NCI-H1092 treated with DMSO at 0.1 percent for 48 hours (cell line): ENCODE data around the gene FAHD2A.
A peak's percentile ranks its signal among the peaks of the same experiment; 100 is the strongest.
"Not testable (repeated sequence)": the region's sequence is repeated elsewhere in the genome, so short reads cannot be mapped to it uniquely, and the experiment has no call there.

Experiments
- DNase-seq: peaks from one replicate; lab custom pipeline; 2025; lab: John Stamatoyannopoulos, UW

The FAHD2A gene, protein sequence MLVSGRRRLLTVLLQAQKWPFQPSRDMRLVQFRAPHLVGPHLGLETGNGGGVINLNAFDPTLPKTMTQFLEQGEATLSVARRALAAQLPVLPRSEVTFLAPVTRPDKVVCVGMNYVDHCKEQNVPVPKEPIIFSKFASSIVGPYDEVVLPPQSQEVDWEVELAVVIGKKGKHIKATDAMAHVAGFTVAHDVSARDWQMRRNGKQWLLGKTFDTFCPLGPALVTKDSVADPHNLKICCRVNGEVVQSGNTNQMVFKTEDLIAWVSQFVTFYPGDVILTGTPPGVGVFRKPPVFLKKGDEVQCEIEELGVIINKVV

GRCh38 chr2:95402370-95403203 is at the start of gene FAHD2A:
FAHD2A (plus strand) TSS chr2:95402708; CDS start chr2:95405559, 2,851 bp downstream.
- DNase-seq, result peak; percentile 87

GRCh38 chr2:95353055-95353575 is 49.4 kb upstream of the FAHD2A start:
- DNase-seq, result no peak

- no peak for DNase-seq
Observed at GRCh38 chr2:95353613-95354468, 48.7 kb upstream of the FAHD2A start.

- DNase-seq, result no peak
Observed at GRCh38 chr2:95354469-95354901, 48.0 kb upstream of the FAHD2A start.

DNA sequence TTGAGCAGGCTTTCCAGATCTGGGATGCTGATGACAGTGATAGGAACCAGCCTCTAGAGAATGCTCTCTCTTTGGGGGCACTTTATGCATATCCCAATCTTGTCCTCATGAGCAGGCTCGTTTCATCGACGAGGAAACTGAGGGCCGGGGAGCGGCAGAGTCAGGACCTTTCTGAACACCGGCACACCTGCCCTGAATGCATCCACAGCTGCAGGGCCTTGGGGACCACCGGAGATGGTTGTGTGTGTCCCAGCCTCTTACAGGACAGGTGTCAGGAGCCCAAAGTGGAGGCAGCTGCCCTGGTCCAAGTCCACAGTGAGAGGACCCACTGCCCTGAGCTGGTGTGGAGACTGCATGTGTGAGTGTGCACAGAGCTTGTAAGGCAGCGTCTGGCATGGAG is 47.6 kb upstream of the FAHD2A start:
- no peak for DNase-seq

DNA sequence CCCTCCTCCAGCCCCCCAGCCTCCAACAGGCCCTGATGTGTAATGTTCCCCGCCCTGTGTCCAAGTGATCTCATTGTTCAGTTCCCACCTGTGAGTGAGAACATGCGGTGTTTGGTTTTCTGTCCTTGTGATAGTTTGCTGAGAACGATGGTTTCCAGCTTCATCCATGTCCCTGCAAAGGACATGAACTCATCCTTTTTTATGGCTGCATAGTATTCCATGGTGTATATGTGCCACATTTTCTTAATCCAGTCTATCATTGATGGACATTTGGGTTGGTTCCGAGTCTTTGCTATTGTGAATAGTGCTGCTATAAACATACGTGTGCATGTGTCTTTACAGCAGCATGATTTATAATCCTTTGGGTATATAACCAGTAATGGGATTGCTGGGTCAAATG is 47.0 kb upstream of the FAHD2A start:
- DNase-seq, result not testable (repeated sequence)

DNA sequence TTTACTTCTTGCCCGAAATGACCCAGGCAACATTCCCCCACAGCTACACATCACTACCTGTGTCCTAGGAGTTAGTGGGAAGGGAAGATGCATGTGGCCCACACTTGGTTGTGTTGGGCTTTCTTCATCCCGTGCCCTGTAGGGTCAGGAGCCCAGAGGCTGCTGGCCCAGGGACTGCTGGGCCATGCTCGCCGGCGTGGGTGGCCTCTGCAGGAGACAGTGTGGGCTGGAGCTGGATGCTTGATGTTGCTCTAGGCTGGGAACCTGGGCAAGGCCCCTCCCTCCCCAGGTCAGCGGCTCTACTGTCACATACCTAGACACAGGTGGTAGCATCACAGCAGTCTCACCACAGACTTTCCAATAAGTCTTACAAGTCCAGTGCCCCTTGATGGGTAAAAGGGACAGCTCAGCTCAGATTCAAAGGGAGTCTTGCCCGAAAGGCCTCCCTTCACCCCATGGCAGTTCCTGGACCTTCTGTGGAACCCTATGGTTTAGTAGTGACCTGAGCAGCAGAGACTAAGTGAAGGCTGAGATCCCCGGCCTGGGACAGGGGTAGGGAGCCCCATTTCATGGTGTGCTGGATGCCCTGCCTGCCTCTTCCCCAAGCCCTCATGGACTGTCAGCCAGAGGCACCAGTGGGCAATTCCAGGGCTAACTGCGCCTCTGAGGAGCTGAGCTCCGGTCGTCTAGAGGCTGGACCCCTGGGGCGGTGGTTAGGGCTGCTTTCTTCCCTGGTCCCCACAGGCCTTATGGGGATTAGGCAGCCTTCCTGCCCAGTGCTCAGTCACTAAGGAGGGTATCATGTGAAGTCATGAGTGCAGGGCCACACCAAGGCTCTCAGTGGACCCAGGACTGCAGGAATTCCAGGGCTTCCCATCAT is 45.4 kb upstream of the FAHD2A start:
- no peak for DNase-seq

DNA sequence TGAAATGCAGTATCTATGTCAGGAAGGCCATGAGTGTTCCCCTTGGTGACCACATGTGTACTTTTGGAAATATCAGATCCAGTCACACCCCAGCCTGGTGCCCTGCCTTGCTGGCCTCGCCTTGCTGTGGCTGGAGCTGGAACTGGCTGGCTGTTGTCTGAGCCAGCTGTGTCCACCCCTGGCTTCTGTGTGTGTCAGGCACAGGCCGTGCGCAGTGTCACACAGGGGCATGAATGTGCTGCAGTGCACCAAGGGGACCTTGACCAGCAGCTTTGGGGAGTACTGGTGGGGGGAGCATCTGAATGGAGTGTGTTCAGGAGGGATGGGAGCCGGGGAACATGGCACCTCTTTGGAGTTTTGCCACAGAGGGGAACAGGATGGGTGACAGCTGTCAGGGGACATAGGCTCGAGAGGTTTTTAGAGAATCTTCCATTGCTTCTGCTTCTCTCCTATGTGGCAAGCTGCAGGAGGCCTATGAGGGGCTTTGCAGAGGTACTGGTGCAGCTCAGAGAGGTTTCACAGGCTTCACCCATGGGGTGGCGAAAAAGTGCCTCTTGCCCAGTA is 44.7 kb upstream of the FAHD2A start:
- DNase-seq, result no peak

DNA sequence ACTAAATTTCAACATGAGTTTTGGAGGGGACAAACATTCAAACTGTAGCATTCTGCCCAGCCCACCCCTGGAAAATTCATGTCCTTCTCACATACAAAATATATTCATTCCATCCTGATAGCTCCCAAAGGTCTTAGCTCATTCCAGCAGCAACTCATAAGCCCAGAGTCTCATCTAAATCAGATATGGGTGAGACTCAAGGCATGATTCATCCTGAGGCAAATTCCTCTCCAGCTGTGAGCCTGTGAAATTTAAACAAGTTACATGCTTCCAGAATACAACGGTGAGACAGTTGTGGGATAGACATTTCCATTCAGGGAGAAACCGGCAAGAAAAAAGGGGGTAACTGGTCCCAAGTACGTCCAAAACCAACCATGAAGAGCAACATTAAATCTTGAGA is 43.5 kb upstream of the FAHD2A start:
- no peak for DNase-seq

DNA sequence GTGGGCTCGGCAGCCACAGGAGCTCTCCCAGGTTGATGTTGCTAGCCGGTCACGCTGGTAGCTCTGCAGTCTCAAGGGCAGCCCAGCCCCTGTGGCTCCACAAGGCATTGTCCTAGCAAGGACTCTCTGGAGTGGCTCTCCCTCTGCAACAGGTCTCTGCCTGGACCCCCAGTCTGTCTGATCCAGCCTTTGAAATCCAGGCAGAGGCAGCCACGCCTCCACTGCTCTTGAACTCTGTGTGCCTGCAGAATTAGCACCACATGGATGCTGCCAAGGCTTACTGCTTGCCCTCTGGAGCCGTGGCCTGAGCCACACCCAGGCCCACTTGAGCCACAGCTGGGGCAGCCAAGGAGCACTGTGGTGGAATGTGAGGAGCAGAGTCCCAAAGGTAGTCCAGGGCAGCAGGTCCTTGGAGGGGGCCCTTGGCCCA is 43.0 kb upstream of the FAHD2A start:
- DNase-seq, result no peak

DNA sequence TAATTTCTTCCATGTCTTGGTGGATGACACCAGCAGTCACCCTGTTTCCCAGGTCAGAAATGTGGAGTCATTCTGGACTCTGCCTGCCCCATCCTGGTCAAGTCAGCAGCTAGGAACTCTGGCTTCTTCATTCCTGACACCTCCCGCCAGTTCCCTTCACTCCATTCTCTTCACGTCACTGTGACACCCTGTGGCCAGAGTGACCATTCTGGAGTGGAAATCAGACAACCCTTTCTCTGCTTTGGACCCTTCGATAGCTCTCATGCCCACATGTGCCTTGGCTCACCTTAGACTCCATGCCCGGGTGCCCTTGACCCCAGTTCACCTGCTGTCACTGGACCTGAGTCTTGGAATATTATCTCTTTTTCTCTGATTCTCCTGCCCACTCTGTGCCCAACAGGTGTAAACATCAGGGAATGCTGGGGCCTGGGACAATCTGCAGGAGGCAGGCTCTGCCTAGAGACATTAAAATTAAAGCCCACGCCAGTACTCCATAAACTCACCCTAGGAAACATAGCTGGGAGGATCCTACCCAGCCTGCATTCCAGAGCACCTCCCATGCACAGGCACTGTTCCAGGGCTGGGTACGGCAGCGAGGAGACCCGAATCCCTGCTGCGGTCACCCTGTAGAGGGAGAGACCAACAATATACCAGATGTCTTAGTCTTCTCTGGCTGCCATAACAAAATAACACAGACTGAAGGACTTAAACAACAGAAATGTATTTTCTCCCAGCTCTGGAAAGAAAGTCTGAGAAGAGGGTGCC is 41.1 kb upstream of the FAHD2A start:
- DNase-seq, result no peak

DNA sequence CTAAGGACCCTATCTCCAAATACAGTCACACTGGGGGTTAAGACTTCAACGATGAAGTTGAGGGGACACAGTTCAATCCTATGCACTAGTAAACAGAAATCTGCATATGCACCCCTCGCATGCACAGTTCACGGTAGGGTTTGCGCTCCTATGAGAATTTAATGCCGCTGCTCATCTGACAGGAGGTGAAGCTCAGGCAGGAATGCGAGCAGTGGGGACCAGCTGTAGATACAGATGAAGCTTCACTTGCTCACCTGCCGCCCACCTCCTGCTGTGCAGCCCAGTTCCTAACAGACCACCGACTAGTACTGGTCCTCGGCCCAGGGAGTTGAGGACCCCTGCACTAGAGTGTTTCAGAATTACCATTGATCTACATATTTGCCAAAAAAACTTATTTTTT is 40.0 kb upstream of the FAHD2A start:
- DNase-seq, result no peak

DNA sequence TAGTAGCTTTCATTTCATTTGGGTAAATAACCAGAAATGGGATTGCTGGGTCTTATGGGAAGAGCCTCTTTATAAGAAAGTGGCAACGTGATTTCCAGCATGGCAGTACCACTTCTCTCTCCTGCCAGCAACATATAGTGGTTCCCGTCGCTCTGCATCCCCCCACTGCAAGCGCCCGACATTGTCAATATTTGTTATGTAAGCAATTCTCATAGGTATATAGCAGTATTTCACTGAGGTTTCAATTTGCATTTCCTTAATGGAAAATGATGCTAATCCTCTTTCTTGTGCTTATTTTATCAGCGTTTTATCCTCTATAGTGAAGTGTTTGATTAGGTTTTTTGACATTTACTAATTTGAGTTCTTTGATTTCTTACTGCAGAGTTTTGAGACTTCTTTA is 36.0 kb upstream of the FAHD2A start:
- no peak for DNase-seq

DNA sequence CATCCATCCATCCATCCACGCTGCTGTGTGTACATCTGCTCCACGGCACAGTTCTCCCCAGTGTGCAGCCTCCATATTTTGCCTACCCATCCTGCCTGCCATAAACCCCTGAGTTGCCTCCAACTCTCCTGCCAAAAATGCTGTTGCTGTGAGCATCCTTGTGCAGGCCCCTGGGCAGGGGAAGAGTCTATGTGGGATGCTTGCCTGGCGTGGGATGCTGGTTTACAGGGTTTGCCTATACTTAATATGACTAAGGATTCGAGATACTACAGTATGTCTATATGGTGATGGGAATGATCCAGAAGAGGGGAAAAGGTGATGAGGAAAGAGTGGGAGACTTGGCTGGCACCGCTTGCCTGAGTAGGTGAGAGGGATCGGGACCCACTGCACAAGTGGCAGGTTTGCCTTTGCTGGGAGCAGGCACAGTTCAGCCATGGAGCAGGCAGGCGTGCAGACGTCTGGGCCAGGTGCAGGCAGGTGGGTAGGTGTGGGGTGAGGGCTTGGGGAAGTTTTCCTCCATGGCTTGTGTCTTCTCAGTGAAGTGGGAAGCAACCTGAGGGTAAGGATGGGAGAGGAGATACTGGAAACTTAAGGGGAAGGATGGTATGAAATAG is 30.2 kb upstream of the FAHD2A start:
- no peak for DNase-seq

DNA sequence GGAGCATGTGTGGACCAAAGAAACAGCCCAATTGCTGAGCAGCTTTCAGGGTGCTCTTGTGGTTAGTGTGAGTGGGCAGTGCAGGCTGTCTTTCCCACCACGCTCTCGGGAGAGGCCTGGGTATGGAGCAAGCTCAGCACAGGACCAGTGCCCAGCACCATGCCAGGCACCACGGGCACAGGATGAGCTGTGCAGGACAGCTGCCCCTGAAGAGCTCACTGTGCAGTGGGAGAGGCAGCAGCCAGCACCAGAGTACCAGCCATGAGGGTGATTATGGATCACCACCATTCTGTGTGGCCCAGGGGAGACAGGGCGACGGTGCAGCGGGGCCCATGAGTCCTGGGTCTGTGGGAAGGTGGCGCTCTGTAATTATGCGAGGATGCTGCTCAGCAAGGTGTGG is 29.7 kb upstream of the FAHD2A start:
- no peak for DNase-seq

GRCh38 chr2:95374029-95374428 is 28.5 kb upstream of the FAHD2A start:
- no peak for DNase-seq

DNA sequence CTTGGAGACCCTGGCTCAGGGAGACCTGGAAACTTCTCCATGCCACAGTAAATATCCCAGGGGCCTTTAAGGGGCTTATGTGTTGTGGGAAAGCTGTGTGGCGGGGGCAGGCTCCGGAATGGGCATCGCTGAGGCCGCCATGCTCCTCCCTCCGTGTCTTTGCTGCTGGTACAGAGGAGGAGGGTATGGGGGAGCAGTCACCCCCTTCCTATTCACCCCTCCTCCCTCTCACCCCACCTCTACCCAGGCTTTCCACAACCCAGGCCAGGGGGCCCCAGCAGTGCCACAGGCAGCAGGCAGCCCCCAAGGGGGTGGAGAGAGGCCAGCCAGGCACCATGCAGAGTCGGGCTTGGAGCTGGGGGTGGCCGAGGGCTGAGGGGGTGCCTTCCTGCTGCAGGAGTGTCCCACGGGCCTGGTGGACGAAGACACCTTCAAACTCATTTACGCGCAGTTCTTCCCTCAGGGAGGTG is 28.0 kb upstream of the FAHD2A start:
- DNase-seq, result no peak

- no peak for DNase-seq
Observed at GRCh38 chr2:95374921-95375471, 27.5 kb upstream of the FAHD2A start.

DNA sequence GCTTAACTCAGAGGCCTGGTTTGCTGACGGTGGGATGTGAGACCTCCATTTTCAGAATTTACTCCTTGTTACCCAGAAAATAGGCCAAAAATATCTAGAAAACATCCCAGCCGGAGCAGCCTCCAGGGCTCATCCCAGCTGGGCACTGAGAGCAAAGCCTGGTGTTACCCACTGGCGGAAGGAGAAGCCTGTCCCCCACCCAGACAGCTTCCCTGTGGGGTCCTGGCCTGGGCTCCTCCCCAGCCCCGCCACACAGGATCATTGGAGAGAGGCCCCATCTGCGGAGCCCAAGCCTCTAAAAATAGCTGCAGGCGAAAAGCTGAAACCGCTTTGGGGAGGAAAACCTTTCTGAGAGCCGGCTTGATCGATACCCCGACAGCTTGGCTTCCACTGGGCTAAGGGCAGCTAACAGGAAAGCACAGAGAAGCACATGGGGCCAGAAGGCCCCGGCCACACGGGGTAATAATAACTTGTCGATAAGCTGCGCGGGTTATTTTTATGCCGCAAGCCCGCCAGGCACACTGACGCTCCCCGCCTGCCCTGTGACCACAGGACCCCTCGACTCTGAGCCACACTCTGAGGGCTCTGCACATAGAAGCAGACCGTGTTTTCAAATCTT is 26.9 kb upstream of the FAHD2A start:
- DNase-seq, result no peak
